Activated CD8-positive, alpha-beta memory T cell treated with anti-CD3 and anti-CD28 coated beads, Interleukin-2, amount 50 U/mL, for 24 hours (primary cell): ENCODE data around the gene ACR.
"Not testable (repeated sequence)": the region's sequence is repeated elsewhere in the genome, so short reads cannot be mapped to it uniquely, and the experiment has no call there.

Source experiments
- DNase-seq: peaks from one replicate; pipeline ENCODE4 v3.0.0-alpha.2; 2020; ENCODE audit errors: extremely low read depth

Gene ACR

GRCh38 chr22:50780244-50780643, 42.2 kb downstream of the ACR start:
- DNase-seq, result not testable (repeated sequence)

GRCh38 chr22:50782253-50782652, 44.2 kb downstream of the ACR start:
- DNase-seq, result not testable (repeated sequence)

DNA sequence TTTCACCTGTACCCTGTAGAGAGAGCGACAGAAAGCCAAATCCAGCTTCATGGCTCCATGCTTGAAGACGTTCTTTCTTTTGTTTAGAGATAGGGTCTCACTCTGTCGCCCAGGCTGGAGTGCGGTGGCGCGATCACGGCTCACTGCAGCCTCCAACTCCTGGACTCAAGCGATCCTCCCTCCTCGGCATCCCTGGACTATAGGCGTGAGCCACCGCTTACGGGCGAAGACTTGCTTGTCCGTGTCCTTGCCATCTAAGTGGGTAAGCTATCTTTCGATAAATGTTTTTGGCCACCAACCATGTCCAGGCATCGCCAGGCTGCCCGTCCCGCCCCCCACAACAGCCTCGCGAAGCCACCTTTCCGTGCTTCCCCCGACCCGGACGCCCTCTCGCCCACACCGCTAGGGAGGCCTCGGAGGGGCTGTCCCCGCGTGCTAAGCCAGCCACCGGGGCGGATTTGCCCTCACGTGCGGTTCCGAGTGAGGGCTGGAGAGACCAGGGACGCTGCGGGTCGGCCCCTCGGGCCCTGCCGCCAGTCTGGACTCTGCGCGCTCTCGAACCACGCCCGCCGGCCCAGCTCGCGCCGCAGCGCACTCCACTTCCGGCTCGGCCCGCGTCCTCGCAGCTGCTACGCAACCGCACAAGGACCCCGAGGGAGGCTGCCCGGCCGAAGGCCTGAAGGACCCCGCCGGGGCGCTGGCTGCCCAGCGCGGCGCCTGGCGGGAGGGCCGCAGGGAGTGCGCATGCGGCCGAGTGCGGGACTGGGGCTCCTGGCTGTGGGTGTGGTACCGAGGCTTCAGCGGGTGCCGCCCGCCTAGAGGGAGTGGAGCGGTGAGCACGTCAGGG, 45.3 kb downstream of the ACR start, which contains the start of gene RABL2B:
RABL2B (minus strand) TSS at position 604 of the 847 bp plus-strand sequence. CDS start 1,342 bp downstream, outside the sequence.
- DNase-seq, result peak; percentile 57

- not testable (repeated sequence) for DNase-seq
Observed at GRCh38 chr22:50783880-50784276, 45.9 kb downstream of the ACR start.

DNA sequence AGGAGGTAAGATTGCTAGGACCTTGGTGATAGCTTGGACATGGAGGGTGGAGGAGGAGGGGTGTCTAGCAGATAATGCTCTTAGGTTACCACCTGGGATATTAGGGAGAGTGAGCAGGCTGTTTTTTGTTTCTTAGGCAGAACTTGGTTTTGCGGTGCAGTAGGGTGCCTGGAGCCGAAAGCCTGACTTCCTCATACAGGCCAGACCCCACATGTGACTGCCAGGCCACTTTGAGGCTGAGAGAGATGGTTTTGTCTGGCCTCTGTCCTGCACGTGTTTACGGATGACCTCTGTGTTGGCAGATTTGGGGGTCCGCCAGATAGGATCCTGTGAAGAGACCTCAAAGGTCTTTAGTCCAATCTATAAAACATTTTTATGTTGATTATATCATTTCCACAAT, 47.3 kb downstream of the ACR start:
- not testable (repeated sequence) for DNase-seq

GRCh38 chr22:50786936-50787335, 48.9 kb downstream of the ACR start:
- DNase-seq, result not testable (repeated sequence)
